ENCODE results near the gene GDPD1. TPM values are rescaled to one million over a fixed set of nuclear protein-coding genes. Genes with fewer than 3 reads are reported as not detected.

The GDPD1 gene
- total and polyA plus RNA-seq, 2 donors (not counting 3 experiments of a cell fraction or from before 2014, with no cell fraction given), result 2.5 to 4.9 TPM

DNA sequence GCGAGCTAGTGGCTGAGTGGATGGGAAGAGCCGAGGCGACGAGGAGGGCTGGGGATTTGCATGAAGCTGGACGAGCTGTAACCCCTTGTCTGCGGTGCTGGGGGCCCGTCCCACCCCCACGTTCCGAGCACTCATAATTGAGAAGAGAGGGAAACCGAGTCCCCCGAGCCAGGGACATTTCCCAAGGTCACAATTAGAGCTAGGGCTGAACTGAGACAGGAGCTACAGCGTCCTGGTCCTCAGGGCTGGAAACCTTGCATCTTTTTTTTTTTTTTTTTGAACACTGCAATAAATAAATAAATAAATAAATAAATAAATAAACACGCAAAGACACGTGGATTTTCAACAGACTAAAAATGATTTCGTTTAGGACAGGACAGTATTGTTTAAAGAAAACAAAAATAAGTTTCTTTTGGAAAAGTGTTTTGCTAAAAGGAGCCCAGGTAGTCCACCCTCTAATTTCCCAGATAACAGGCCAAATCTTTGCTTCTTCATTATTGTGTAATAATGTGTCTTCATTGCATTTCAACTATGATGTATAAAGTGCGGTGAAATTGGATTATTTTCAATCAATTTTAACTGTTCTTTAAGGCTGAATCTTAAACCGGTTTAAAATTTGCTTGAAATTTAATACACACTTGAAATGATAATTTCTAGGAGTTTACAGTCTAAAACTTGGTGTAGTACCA, 992 bp downstream of the GDPD1 start:
- Histone ChIP-seq H3K4me1 (ENCODE audit: control insufficient read depth, extremely low read depth, insufficient read depth, low read length) (peaks cover 3% of the 10 kb centered on the region), H3K27ac (ENCODE audit: insufficient read depth, low read depth, low read length) (no peak overlapping the region), H3K79me2 (ENCODE audit: control insufficient read depth, insufficient read depth, low read length) (no peaks in the 10 kb centered on the region), H3K9me3 (replicated peaks; ENCODE audit: control insufficient read depth, insufficient read depth, low read length) (no peaks in the 10 kb centered on the region), H2AFZ (ENCODE audit: low read depth, low read length) (peak overlapping the region; percentile 65), H3K4me3 (replicated peaks in 1 of 3; ENCODE audit: insufficient read depth in 1 of 3, low read depth in 1 of 3, low read length in 3 of 3) (peak overlapping the region; percentile 39 to 67 (median 51)), H4K20me1 (replicated peaks; ENCODE audit: control insufficient read depth, extremely low read depth, insufficient read depth, low read length) (no peaks in the 10 kb centered on the region), H3K36me3 (ENCODE audit: control insufficient read depth in 2 of 2, extremely low read depth in 1 of 2, insufficient read depth in 2 of 2, low read length in 2 of 2) (no peaks in the 10 kb centered on the region), H3K27me3 (ENCODE audit: control insufficient read depth in 2 of 2, insufficient read depth in 2 of 2, low read length in 2 of 2) (no peaks in the 10 kb centered on the region), H3K9ac (replicated peaks; ENCODE audit: extremely low read depth, insufficient read depth, low read length) (peak overlapping the region; percentile 42), H3K9me1 (replicated peaks; ENCODE audit: control insufficient read depth, extremely low read depth, insufficient read depth, low read length) (no peaks in the 10 kb centered on the region), H3K4me2 (ENCODE audit: insufficient read depth, low read length) (peak overlapping the region; percentile 50)
- no peak for FAIRE-seq
- POLR2A ChIA-PET, result no interaction called here
- DNase-seq (ENCODE audit: low read depth, low spot score), result peak; percentile 44
- dilution Hi-C loops (cut with MboI; ENCODE audit: extremely low pct_ligation_motif_present, low sequenced_read_pairs), result no loop called here
- intact Hi-C loops (cut with micrococcal nuclease), result loop anchor here (10.0 kb wide), 1 partner anchor 343 kb away; the partner anchor contains the start of gene DHX40
- CTCF ChIA-PET, result interaction anchor here (0.7 to 1.3 kb wide), 3 partner anchors 106 to 816 kb away, joined by 3 to 4 read pairs (median 4); no protein-coding TSS in a partner anchor
- TF ChIP-seq, protein P1, sequence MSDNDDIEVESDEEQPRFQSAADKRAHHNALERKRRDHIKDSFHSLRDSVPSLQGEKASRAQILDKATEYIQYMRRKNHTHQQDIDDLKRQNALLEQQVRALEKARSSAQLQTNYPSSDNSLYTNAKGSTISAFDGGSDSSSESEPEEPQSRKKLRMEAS (IDR thresholded peaks at IDR 0.05; ENCODE audit: insufficient read depth, insufficient read length), result no peak
- TF ChIP-seq POLR2AphosphoS5 (IDR thresholded peaks at IDR 0.05; ENCODE audit: insufficient read depth, low read depth, low read length), result no peak
- TF ChIP-seq GATA2 (IDR thresholded peaks at IDR 0.05; ENCODE audit: insufficient read depth, insufficient read length, low read depth, low read length), result no peak
- no peak for TF ChIP-seq EZH2 (IDR thresholded peaks at IDR 0.05; ENCODE audit: borderline replicate concordance, low read depth, low read length, severe bottlenecking)
- no TSS peak for BruUV-seq (replicated peaks)

- no peak overlapping the region for H2AFZ ChIP-seq (ENCODE audit: low read depth, low read length)
- intact Hi-C loops (cut with micrococcal nuclease) (loop anchor here (10.0 kb wide), 1 partner anchor 341 kb away; the partner anchor contains the start of gene DHX40), dilution Hi-C loops (cut with MboI; ENCODE audit: extremely low pct_ligation_motif_present, low sequenced_read_pairs) (no loop called here)
- no peaks in the 10 kb centered on the region for H3K9me1 ChIP-seq (replicated peaks; ENCODE audit: control insufficient read depth, extremely low read depth, insufficient read depth, low read length)
- TF ChIP-seq POLR2AphosphoS5 (IDR thresholded peaks at IDR 0.05; ENCODE audit: insufficient read depth, low read depth, low read length), result no peak
- TF ChIP-seq, protein P1 (IDR thresholded peaks at IDR 0.05; ENCODE audit: insufficient read depth, insufficient read length), result no peak
- TF ChIP-seq FOS (IDR thresholded peaks at IDR 0.05; ENCODE audit: borderline replicate concordance, insufficient read depth, low read length), result no peak
- TF ChIP-seq MYC (IDR thresholded peaks at IDR 0.05; ENCODE audit: low read depth, low read length), result no peak
- no peak for TF ChIP-seq POLR2A (IDR thresholded peaks at IDR 0.05; ENCODE audit: low read depth, low read length)
- TF ChIP-seq EZH2 (IDR thresholded peaks at IDR 0.05; ENCODE audit: borderline replicate concordance, low read depth, low read length, severe bottlenecking), result no peak
- TF ChIP-seq, protein P2, sequence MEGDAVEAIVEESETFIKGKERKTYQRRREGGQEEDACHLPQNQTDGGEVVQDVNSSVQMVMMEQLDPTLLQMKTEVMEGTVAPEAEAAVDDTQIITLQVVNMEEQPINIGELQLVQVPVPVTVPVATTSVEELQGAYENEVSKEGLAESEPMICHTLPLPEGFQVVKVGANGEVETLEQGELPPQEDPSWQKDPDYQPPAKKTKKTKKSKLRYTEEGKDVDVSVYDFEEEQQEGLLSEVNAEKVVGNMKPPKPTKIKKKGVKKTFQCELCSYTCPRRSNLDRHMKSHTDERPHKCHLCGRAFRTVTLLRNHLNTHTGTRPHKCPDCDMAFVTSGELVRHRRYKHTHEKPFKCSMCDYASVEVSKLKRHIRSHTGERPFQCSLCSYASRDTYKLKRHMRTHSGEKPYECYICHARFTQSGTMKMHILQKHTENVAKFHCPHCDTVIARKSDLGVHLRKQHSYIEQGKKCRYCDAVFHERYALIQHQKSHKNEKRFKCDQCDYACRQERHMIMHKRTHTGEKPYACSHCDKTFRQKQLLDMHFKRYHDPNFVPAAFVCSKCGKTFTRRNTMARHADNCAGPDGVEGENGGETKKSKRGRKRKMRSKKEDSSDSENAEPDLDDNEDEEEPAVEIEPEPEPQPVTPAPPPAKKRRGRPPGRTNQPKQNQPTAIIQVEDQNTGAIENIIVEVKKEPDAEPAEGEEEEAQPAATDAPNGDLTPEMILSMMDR (IDR thresholded peaks at IDR 0.05; ENCODE audit: extremely low read depth in 1 of 2, insufficient read depth in 1 of 2, low read depth in 1 of 2, low read length in 2 of 2), result no peak
- no peak for TF ChIP-seq GATA2 (IDR thresholded peaks at IDR 0.05; ENCODE audit: insufficient read depth, insufficient read length, low read depth, low read length)
- TF ChIP-seq JUN (IDR thresholded peaks at IDR 0.05; ENCODE audit: borderline replicate concordance, insufficient read depth, insufficient read length, low read depth), result no peak
- no peaks in the 10 kb centered on the region for H3K36me3 ChIP-seq (ENCODE audit: control insufficient read depth in 2 of 2, extremely low read depth in 1 of 2, insufficient read depth in 2 of 2, low read length in 2 of 2)
- H3K4me1 ChIP-seq (ENCODE audit: control insufficient read depth, extremely low read depth, insufficient read depth, low read length), result peaks cover 3% of the 10 kb centered on the region
- ChIA-PET POLR2A (no interaction called here), CTCF (no interaction called here)
- no peak overlapping the region for H3K4me3 ChIP-seq (replicated peaks in 1 of 3; ENCODE audit: insufficient read depth in 1 of 3, low read depth in 1 of 3, low read length in 3 of 3)
- no peaks in the 10 kb centered on the region for H3K79me2 ChIP-seq (ENCODE audit: control insufficient read depth, insufficient read depth, low read length)
- no peaks in the 10 kb centered on the region for H3K27me3 ChIP-seq (ENCODE audit: control insufficient read depth in 2 of 2, insufficient read depth in 2 of 2, low read length in 2 of 2)
- H3K9me3 ChIP-seq (replicated peaks; ENCODE audit: control insufficient read depth, insufficient read depth, low read length), result no peaks in the 10 kb centered on the region
- no peak overlapping the region for H3K9ac ChIP-seq (replicated peaks; ENCODE audit: extremely low read depth, insufficient read depth, low read length)
- no peak for DNase-seq (ENCODE audit: low read depth, low spot score)
- no peak for FAIRE-seq
- no TSS peak for BruUV-seq (replicated peaks)
- no peak overlapping the region for H3K4me2 ChIP-seq (ENCODE audit: insufficient read depth, low read length)
- no peak overlapping the region for H3K27ac ChIP-seq (ENCODE audit: insufficient read depth, low read depth, low read length)
- no peaks in the 10 kb centered on the region for H4K20me1 ChIP-seq (replicated peaks; ENCODE audit: control insufficient read depth, extremely low read depth, insufficient read depth, low read length)
Observed at GRCh38 chr17:59223813-59224212, 3.5 kb downstream of the GDPD1 start.

All from endothelial cell of umbilical vein (primary cell).